ENCODE measurements around the gene ASS1. TPM values are rescaled to one million over a fixed set of nuclear protein-coding genes. Genes with fewer than 3 reads are reported as not detected.

Gene ASS1
- total and polyA plus RNA-seq, 2 of the 13 experiments (the other 11 are each of a cell fraction or from before 2014, with no cell fraction given): 77.6 to 122 TPM

DNA sequence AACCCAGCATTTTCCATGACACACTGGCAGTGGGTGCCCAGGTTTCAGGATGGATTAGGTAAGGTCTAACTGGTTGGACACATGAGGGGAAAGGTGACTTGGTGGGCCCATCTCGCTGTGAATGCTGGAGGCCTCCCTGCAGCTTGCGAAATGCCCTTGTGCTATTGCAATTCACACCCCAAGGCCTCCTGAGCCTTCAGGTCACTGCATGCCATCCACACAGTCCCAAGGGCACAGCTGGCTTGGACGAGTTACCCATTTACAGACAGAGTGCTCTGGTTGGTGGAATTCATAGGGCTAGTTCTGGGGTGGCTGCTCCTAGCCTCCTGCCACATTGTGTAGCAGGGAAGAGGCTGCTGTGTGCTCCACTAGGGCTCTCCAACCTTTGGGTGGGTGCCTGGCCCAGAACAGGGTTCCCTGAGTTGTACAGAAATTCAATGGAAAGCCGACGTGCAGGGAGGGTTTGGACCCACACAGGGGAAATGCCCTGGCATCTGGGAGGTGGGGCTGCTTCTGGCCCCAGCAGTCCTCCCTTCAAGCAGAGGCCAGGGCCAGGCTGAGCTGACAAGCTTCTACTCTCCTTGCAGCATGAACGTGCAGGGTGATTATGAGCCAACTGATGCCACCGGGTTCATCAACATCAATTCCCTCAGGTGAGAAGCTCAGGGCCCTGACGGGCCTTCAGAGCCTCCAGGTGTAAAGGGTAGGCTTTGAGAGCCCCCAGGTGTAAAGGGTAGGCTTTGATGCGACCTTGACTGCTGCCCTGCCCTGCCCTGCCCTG is 54.3 kb downstream of the ASS1 start (continued):
- TF ChIP-seq, protein P1, sequence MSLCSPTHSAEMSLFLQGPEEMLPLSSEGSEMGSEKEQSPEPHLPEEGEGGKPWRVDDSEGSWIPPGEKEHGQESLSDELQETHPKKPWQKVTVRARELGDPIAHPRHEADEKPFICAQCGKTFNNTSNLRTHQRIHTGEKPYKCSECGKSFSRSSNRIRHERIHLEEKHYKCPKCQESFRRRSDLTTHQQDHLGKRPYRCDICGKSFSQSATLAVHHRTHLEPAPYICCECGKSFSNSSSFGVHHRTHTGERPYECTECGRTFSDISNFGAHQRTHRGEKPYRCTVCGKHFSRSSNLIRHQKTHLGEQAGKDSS (CRISPR knock-in tag; IDR thresholded peaks at IDR 0.05; ENCODE audit: borderline replicate concordance, low read depth): 0 out of 2 replicates have a peak, but pooled peaks have one; percentile 51
- TF ChIP-seq ZMAT3 (CRISPR knock-in tag; conservative IDR thresholded peaks at IDR 0.05): no peak; the same call in 1 of the 2 replicates
- TF ChIP-seq ZNF124 (CRISPR knock-in tag; IDR thresholded peaks at IDR 0.05): peak; percentile 94; the same call in 1 of the 2 replicates
- peak; percentile 40 for TF ChIP-seq ZNF337 (CRISPR knock-in tag; IDR thresholded peaks at IDR 0.05; ENCODE audit: borderline replicate concordance, low read depth)
- peak; percentile 58; the same call in 1 of the 2 replicates for TF ChIP-seq KDM4B (CRISPR knock-in tag; IDR thresholded peaks at IDR 0.05)
- peak; percentile 58 for TF ChIP-seq MED8 (CRISPR knock-in tag; IDR thresholded peaks at IDR 0.05; ENCODE audit: insufficient replicate concordance)
- TF ChIP-seq ZC3H13 (CRISPR knock-in tag; IDR thresholded peaks at IDR 0.05): 0 out of 2 replicates have a peak, but pooled peaks have one; percentile 43
- peak; percentile 70 for TF ChIP-seq FOXO1 (CRISPR knock-in tag; IDR thresholded peaks at IDR 0.05)
- TF ChIP-seq MTA1 (CRISPR knock-in tag; IDR thresholded peaks at IDR 0.05; ENCODE audit: borderline replicate concordance): peak; percentile 96
- TF ChIP-seq ELF1 (CRISPR knock-in tag; IDR thresholded peaks at IDR 0.05): peak; percentile 33; the same call in 1 of the 2 replicates
- TF ChIP-seq HOXA3 (CRISPR knock-in tag; IDR thresholded peaks at IDR 0.05): peak; percentile 89
- no peak for TF ChIP-seq ZNF615 (CRISPR knock-in tag; IDR thresholded peaks at IDR 0.05; ENCODE audit: borderline replicate concordance)
- TF ChIP-seq GATAD1 (CRISPR knock-in tag; IDR thresholded peaks at IDR 0.05): peak; percentile 73
- TF ChIP-seq KDM2A (CRISPR knock-in tag; IDR thresholded peaks at IDR 0.05; ENCODE audit: borderline replicate concordance, low read depth): peak; percentile 60; the same call in 1 of the 2 replicates
- peak; percentile 54; the same call in 1 of the 2 replicates for TF ChIP-seq ZNF770 (CRISPR knock-in tag; IDR thresholded peaks at IDR 0.05)
- peak; percentile 71; the same call in 1 of the 2 replicates for TF ChIP-seq RFXAP (CRISPR knock-in tag; IDR thresholded peaks at IDR 0.05; ENCODE audit: borderline replicate concordance)
- TF ChIP-seq RAD21 (CRISPR knock-in tag; IDR thresholded peaks at IDR 0.05): no peak; the same call in 1 of the 2 replicates
- peak; percentile 57; the same call in 1 of the 2 replicates for TF ChIP-seq CBFB (CRISPR knock-in tag; IDR thresholded peaks at IDR 0.05)
- TF ChIP-seq ARID4A (CRISPR knock-in tag; IDR thresholded peaks at IDR 0.05; ENCODE audit: borderline replicate concordance): peak; percentile 67
- TF ChIP-seq DNMT3B (CRISPR knock-in tag; conservative IDR thresholded peaks at IDR 0.05): no peak
- 0 out of 2 replicates have a peak, but pooled peaks have one; percentile 34 for TF ChIP-seq SRF (IDR thresholded peaks at IDR 0.05; ENCODE audit: low read depth, low read length)
- peak; percentile 90; the same call in 1 of the 2 replicates for TF ChIP-seq ZNF292 (CRISPR knock-in tag; IDR thresholded peaks at IDR 0.05; ENCODE audit: borderline replicate concordance, low read depth)

Measured in HepG2 (cell line).